PC-3 (cell line): ENCODE measurements around the gene TBPL1.

Source experiments
- CTCF ChIP-seq: fragments of 300-600 bp; sonication (generic); conservative IDR thresholded peaks from 2 replicates; pipeline ENCODE4 v1.5.1; 2017; ENCODE audit warnings: antibody characterized with exemption, low read depth, mild to moderate bottlenecking, low read length
- EZH2 ChIP-seq: fragments of 300-600 bp; sonication (generic); IDR thresholded peaks from one replicate; pipeline ENCODE4 v1.6.1; 2017; ENCODE audit warnings: antibody characterized with exemption, mild to moderate bottlenecking, low read length; ENCODE audit not compliant: unreplicated experiment
- EZH2phosphoT487 ChIP-seq: fragments of 300-600 bp; sonication (generic); IDR thresholded peaks from 2 replicates; pipeline ENCODE4 v1.6.1; 2018; ENCODE audit warnings: mild to moderate bottlenecking, antibody characterized with exemption, low read length, borderline replicate concordance

DNA sequence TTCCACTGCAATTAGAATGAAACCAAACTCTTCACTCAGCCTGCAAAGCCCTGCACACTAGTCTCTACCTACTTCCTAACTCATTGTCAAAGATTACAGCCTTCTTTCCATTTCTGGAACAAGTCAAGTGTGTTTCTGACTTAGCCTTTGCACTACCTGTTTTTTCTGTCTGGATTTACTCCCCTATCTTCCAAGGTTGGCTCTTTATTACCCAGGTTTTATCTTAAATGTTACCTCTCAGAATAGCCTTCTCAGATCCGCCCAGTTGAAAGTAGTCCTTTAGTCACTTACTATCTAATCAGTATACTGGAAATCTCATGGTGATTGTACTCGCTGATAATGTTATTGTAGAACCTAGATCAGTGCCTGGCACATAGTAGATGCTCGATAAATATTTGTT, 42.7 kb downstream of the TBPL1 start:
- TF ChIP-seq CTCF (no peak), EZH2 (no peak), EZH2phosphoT487 (no peak)
